ENCODE data around the gene ATG2B.

The ATG2B gene, protein sequence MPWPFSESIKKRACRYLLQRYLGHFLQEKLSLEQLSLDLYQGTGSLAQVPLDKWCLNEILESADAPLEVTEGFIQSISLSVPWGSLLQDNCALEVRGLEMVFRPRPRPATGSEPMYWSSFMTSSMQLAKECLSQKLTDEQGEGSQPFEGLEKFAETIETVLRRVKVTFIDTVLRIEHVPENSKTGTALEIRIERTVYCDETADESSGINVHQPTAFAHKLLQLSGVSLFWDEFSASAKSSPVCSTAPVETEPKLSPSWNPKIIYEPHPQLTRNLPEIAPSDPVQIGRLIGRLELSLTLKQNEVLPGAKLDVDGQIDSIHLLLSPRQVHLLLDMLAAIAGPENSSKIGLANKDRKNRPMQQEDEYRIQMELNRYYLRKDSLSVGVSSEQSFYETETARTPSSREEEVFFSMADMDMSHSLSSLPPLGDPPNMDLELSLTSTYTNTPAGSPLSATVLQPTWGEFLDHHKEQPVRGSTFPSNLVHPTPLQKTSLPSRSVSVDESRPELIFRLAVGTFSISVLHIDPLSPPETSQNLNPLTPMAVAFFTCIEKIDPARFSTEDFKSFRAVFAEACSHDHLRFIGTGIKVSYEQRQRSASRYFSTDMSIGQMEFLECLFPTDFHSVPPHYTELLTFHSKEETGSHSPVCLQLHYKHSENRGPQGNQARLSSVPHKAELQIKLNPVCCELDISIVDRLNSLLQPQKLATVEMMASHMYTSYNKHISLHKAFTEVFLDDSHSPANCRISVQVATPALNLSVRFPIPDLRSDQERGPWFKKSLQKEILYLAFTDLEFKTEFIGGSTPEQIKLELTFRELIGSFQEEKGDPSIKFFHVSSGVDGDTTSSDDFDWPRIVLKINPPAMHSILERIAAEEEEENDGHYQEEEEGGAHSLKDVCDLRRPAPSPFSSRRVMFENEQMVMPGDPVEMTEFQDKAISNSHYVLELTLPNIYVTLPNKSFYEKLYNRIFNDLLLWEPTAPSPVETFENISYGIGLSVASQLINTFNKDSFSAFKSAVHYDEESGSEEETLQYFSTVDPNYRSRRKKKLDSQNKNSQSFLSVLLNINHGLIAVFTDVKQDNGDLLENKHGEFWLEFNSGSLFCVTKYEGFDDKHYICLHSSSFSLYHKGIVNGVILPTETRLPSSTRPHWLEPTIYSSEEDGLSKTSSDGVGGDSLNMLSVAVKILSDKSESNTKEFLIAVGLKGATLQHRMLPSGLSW (N-terminal part only)

DNA sequence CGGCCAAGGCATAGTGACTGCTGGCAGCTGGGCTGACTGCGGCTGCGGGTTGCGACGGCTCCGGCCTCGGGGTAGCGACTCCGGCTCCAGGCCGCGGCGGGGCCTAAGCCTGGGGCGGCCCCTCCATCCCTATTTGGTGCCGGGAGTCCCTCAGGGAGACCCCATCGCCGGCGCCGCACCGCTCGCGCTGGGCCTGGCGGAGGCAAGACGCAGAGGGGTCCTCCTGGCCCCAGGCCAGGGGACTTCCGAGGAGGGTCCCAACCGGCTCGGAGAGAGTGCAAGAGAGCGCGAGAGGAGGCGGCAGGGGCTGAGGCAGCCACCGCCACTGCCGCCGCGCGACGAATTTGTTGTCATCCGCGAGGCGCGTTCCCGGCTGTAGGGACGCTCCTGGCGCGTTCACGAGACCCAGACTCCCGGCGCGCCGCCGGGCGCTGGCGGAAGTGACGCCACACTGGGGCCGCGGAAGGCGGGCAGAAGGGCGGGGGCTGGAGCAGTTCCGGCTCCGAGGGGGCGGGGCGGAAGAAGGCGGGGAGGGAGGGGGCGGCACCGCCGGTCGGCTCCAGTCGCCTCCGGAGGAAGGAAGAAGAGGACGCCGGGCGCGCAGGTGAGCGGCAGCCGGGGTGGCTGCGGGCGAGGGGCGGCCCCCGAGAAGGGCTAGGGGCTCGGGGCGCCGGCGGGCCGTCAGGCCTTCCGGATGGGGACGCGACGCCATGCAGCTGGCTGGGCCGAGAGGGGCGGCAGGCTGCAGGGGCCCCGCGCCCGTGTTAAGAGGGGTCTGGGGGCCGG is at the start of gene ATG2B, which contains the start of gene GSKIP:
Gene ATG2B (minus strand): TSS at position 377 of the 786 bp plus-strand sequence. CDS start 365 bp downstream, at position 12.
Gene GSKIP (plus strand): TSS at position 562 of the 786 bp plus-strand sequence. CDS start 18,722 bp downstream, outside the sequence.
- DNase-seq = peak; percentile 96 to 97

DNA sequence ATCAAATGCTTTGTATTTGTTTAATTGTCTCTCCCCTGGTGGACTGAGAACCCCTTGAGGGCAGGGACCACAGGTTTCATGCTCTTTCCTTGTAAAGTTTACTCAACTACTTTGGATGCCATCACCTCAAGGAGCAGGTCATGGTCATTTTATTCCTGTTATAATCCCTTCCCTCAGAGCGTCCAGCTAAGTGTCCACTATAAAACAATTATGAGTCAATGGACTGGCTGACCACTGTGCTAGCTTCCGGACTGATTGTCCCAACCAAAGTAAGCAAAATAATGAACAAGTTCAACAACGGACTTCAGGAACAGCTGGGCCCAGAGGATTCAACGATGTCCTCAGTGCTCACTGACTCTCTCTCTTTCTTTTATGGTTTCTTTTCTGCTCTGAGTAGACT is 47.0 kb upstream of the ATG2B start:
- DNase-seq = no peak

DNA sequence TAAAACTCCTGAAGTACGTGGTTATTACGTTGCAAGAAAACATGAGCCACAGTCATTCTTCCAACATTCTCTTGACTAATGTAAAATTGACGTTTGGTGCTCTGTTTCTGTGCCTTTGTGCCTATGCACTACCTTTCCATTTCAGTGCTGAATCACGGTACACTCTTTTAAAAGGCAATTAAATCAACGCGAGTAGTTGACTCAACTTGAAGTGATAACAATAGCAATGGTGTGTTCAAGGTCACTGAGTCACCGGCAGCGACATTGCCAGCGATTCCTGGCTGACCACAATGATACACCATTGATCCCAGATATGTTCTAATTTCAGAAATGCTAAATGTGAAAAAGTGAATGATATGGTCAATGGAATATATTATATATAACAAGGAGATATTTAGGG is 46.6 kb upstream of the ATG2B start:
- no peak for DNase-seq

DNA sequence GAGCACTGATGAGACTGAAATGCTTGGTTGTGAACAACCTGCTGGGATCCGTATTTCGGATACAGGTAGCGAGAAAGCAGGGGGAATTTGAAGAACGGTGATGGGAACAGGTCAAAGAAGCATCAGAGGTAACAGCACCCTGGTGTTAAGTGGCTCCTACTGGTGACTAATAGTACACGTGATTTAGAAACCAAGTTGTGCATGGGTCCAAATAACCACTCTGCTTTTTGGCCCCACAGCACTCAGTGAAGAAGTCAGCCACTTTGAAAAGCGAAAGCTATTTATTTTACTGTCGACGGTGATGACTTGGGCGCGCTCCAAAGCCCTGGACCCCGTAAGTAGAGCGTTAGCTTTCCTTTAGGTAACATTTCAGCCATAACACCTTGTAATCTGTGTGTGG is 45.5 kb upstream of the ATG2B start:
- no peak for DNase-seq

DNA sequence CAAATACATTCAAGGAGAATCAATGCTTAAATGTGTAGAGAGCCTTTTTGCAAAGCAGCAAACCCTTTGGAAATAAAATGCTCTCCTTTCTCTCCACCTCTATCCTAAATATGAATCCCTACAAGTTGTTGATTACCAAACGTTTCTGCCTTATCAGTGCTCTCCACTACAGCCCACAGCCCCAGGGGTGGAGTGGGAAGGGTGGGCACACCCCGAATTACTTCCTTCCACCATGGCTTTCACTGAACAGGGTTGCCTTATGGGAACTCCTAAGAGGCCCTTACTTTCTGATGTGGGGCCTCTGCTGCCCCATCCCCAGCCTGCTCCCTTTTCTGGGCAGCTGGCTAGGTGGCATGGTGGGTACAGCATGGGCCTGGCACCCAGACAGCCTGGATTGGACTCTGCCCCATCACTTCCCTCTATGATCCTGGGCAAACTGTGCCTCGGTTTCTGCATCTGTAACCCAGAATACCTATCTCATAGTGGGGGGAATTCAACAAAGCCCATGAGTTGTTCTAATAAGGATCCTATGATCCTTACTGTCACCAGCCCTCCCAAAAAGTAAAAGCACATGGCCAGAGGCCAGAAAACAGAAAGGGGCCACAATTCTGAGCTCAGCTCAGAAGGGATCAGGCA is 44.9 kb upstream of the ATG2B start:
- no peak for DNase-seq

DNA sequence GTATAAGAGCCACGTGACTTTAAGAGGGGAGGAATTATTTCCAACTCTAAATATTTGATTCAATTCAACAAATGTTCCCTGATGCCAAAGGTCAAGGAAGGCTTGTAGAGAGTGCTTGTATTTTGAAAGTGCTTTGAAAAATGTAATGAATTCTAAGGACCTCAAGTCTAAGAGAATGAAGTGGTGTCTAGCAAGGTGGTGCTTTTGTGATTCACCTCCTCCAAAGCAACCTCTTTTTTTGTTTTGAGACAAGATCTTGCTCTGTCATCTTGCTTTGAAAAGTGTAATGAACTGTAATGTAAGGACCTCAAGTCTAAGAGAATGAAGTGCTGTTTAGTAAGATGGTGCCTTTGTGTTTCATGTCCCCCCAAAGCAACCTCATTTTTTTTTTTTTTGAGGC is 42.5 kb upstream of the ATG2B start:
- DNase-seq = no peak

DNA sequence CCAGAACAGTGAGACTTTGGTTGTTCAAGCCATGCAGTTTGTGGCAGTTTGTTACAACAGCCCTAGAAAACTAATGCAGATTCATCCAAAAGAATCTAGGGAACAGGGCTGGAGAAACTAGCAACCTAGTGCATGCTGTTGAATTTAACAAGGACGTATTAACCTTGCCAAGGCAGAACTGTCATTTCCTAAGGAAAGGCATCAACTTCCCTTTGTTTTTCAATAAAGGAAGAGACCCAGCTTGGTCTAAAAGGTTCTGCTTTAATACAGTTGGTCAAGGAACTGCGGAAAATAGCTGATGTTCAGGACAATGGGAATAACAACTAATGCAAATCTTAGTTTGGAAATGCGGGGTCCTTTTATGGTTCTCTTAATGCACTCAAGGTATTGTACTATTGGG is 40.3 kb upstream of the ATG2B start:
- DNase-seq = no peak

DNA sequence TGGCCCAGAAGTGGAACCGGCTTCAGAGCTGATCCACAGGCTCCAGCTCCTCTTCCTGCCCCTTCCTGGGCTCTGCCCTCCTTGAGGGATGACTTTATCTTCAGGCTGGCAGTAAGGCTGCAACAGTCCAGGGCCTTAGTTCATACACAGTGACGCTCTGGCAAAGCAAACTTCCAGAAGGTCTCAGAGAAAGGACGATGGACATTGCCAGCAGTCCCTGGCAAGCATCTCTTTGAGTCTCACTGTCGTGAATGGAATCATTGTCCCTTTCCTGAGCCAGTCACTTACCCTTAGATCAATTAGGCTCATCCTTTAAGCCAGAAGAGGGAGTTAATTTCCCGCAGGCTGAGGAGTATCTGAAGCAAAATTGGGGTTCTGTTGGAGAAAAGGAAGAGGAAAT is 37.4 kb upstream of the ATG2B start:
- DNase-seq = no peak

DNA sequence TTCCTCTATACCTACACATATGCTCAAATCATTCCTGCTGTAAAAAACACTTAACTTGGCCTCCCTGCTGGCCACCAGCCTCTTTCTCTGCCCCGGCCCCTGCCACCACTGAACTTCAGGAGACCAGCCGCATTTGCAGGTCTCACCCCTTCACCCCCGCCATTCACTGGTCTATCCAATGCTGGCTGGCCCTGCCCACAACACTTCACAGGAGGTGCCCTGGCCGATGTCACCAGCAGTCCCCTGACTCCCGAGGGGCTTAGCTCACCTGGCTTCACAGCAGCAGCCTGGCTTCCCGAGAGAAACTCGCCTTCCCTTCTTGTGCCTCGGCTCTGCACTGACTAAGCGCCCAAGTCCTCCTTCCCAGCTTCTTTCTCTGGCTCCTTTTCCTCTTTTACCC is 36.3 kb upstream of the ATG2B start:
- DNase-seq = no peak

DNA sequence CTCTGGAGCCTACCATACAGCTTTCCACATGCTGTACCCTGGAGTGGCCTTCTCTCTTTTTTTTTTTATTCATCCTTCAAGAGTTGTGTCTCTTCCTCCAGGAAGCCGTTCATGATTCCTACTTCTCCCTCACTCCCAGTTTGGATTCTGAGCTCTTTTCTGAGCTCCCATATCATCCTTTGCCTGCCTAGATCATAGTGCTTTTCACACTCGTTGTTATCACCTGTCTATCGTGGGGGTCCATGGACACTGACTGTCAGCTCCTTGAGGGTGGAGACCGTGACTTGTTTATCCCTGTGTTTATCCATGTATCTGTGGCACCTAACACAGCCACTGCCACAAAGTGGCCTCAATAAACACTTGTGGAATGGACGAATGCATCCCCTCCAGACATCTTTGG is 35.8 kb upstream of the ATG2B start:
- no peak for DNase-seq

DNA sequence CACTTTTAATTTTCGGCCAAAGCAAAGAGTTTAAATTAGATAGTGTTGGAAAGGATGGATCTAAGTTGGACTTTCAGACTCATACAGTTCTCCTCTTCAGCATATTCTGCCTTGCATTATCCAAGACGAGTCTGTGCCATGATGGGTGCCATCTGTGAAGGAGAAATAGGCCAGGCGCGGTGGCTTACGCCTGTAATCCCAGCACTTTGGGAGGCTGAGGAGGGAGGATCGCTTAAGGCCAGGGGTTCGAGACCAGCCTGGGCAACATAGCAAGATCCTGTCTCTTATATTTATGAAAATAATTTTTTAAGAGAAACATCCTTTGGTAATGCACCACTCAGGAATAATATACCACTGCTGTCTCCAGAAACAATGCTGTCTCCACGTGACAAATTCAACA is 35.3 kb upstream of the ATG2B start:
- DNase-seq = no peak

DNA sequence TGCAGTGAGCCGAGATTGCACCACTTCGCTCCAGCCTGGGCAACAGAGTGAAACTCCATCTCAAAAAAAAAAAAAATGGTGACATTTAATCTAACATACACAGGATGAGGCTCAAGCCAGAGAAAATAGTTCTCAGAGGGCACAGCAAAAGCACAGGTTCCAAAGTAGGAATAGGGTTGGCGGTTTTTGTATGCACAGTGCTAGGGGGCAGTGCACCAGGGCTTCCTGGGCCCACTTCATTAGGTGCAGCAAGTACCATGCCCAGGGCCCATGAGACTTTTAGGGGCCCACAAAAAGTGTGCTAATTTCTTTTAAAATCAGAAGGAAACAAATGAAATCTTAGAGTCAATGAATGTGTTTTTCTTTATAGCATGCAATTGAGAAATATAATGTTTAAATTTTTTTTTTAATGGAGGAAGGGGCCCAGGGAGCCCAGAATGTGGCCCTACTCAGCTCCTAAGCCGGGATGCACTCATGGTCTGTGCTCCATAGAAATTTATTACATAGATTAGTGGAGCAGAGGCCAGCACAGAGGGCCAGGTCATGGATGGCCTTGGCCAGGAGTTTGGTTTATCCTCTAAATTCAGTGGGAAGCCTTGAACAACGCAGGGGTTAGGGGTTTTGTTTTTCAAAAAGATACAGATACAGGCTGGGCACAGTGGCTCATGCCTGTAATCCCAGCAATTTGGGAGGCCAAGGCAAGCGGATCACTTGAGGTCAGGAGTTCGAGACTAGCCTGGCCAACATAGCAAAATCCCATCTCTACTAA is 31.1 kb upstream of the ATG2B start:
- no peak for DNase-seq

DNA sequence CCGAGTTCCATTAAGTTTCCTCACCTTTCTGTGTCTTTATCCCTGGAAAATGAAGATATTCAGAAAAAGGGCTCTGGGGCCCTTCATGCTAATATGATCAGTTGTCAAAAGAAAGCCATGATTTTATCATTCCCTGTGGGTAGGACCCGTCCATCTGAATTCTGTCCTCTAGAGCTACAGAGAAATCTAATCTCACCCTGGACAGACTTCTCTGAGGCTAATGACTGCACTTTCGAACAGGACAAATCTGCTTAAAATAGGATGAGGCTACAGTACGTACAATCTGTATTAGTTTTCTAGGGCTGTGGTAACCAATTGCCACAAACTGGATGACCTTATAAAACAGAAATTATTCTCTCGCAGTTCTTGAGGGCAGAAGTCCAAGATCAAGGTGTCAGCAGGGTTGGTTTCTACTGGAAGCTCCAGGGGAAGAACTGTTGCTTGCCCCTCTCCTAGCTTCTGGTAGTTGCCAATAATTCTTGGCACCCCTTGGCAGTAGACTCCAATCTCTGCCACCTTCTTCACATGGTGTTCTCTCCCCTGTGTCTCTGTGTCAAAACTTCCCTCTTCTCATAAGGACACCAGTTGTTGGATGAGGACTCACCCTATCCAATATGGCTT is 30.0 kb upstream of the ATG2B start:
- no peak for DNase-seq

DNA sequence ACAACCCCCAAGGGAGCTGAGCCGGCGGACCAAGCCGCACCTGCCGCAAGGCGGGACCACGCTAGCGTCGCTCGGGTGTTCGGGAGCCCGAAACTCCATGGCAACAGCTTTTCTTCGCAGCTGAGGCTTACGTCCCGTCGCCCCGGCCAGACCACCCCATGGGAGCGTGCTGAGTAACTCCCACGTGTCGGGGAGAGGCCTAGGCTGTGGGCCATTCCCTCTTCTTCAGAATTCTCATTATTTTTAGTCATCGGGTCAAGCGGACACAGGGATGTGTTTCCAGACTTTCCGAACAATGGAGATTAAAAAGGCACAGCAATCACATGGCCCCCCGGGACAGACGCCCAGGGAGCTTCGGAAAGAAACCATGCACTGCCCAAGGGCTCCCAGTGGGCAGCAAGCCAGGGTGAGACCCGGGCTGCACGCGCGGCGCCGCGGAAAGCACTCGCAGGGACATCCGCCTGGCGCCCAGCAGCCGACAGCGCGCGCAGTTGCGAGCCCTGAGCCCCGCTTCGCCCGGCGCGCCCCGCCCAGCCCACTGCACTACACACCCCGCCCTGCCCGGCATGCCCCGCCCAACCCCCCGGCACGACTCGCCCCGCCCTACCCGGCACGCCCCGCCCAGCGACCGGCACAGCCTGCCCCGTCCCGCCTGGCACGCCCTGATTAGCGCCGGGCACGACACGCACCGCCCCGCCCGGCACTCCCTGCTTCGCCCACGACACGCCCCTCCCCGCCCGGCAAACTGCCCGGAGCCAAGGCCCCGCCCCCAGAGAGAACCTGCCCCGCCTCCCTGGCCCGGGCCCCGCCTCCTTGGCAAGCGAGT is 28.4 kb upstream of the ATG2B start:
- DNase-seq = peak; percentile 100

DNA sequence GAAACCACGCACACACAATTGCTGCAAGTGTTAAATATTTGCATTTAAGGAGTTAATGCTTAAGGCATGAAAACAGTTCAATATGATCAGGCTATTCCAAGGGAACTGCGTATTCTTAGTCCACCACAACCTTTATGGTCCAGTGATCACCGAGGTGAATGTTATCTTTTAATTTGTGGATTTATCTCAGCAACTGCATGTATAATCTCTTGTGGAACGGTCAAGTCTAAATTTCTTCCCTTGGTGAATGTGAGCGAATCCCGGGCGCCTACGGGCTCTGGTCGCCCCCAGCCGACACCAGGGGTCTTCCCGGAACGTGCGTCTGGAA is 27.8 kb upstream of the ATG2B start:
- no peak for DNase-seq

DNA sequence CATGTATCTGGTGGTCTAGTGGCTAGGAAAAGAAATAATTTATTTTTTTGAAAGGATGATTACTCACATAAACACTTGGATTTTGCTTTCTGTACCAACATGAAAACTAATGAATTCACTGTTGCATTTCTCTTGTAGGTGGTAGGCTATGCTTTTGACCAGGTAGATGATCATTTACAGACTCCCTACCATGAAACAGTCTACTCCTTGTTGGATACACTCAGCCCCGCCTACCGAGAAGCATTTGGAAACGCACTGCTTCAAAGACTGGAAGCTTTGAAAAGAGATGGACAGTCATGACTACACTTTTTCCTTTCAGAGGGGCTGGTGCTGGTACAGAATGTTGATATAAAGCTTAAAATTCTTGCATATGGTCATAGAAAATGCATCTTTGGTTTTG is 22.2 kb upstream of the ATG2B start:
- DNase-seq = no peak

DNA sequence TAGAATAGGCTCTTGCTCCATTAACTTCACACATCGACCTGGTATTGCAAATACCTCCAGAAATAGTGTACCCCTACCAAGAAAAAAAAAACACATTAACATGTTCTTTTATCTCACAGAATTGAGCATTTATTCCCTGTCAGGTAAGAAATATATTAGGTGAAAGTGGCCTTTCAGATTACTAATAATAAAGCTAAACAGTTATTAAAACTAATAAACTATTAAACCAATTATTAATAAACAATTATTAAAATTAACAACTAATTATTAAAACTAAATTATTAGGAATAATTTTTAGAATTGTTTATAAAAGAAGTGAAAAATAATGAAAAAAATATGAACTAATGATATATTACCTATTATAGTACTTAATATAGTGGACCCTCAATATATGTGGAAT is 21.6 kb upstream of the ATG2B start:
- no peak for DNase-seq

DNA sequence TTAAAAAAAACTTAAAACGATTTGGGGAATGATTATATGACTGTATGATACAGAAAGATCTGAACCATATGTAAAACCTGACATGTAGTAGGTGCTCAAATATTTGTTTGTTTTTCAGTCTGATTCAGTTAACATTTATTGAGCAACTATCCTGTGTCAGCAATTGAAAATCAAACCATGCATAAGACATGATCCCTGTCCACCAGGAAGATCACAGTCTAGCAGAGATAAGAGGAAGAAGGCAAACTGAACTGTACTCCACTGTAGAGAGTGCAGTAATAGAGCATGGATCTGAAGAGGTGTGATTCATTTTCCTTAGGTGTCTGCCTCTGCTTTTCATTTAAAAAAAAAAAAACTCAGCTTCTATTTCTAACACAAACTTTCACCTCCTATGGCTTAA is 20.9 kb upstream of the ATG2B start:
- DNase-seq = no peak

DNA sequence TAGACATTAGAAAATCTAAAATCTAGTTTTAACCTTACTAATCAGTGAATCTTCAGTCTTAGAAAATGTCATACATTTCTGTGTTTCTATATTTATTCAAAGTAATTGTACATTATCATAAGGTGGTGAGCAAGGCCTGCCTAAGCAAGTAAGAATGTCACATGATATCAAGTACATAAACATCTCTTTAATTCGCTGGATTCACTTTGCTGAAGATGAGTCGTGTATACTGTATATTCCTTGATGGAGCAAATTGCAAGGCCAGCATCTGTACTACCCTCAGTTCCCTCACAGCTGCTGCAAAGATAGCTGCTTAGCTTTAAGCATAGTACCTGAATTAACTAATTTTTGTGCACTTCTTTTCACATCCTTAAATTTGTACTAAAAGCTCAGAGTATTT is 20.3 kb upstream of the ATG2B start:
- no peak for DNase-seq

DNA sequence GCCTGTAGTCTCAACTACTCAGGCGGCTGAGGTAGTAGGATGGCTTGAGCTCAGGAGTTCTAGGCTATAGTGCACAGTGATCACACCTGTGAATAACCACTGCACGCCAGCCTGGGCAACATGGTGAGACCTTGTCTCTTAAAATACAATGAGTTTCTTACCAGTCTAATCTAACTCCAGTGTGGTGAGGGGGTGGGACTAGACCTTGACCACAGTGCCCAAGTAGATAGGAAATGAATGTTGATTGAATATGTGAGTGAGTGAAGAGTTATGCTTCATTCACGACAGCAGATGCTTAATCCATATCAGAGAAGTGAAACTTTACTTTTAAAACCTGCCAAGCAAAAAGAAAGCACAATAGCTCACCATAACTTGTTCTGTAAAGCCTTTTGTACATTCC is 17.6 kb upstream of the ATG2B start:
- no peak for DNase-seq

Measured in activated CD4-positive, alpha-beta T cell treated with anti-CD3 and anti-CD28 coated beads for 4 hours (primary cell).